Esophagus muscularis mucosa (tissue), 4 donors: ENCODE results near the gene BBS5. TPM values are rescaled to one million over a fixed set of nuclear protein-coding genes. Genes with fewer than 3 reads are reported as not detected.
"Not testable (repeated sequence)": the region's sequence is repeated elsewhere in the genome, so short reads cannot be mapped to it uniquely, and the experiment has no call there.

ENCODE experiments used
- DNase-seq: peaks from one replicate; pipeline ENCODE4 v3.0.0-alpha.2; 2017; ENCODE audit errors: extremely low spot score
- H3K27ac ChIP-seq, 4 donors: fragments of 200-600 bp; sonication (generic); replicated peaks in 1 of 4; 1 replicate in 3 of 4; 2 replicates in 1 of 4; pipeline ENCODE4 v1.5.1; 2016 to 2019; ENCODE audit warnings: mild to moderate bottlenecking in 1 of 4
- H3K27me3 ChIP-seq, 4 donors: fragments of 200-600 bp; sonication (generic); one replicate each; pipeline versions ENCODE4 v1.5.1 to v1.6.0; 2016 to 2019
- H3K36me3 ChIP-seq, 4 donors: fragments of 200-600 bp; sonication (generic); one replicate each; pipeline ENCODE4 v1.5.1; 2016 to 2019
- H3K4me1 ChIP-seq, 4 donors: fragments of 200-600 bp; sonication (generic); one replicate each; pipeline ENCODE4 v1.5.1; 2016 to 2019
- H3K4me3 ChIP-seq, 4 donors: fragments of 200-600 bp; sonication (generic); 1 replicate in 2 of 4; 2 replicates in 2 of 4; pipeline ENCODE4 v1.5.1; 2016 to 2019; ENCODE audit warnings: mild to moderate bottlenecking in 4 of 4, moderate library complexity in 1 of 4
- H3K9me3 ChIP-seq, 4 donors: fragments of 200-600 bp; sonication (generic); 1 replicate in 3 of 4; 2 replicates in 1 of 4; pipeline ENCODE4 v1.5.1; 2016 to 2019
- EP300 ChIP-seq: sonication (generic); formaldehyde crosslinking; IDR thresholded peaks from one replicate; pipeline ENCODE4 v1.6.1; 2017; ENCODE audit warnings: antibody characterized with exemption
- POLR2A ChIP-seq: fragments of 450-650 bp; IDR thresholded peaks from one replicate; pipeline ENCODE4 v1.6.1; 2017; ENCODE audit warnings: antibody characterized with exemption, moderate library complexity, mild to moderate bottlenecking, low read depth
- POLR2AphosphoS5 ChIP-seq, 2 donors: sonication (generic); formaldehyde crosslinking; IDR thresholded peaks; one replicate each; pipeline ENCODE4 v1.6.1; 2017; ENCODE audit warnings: antibody characterized with exemption in 2 of 2
- WGBS: methylation state at CpG from one replicate; pipeline ENCODE4 v1.1.5; 2018; 5-methylcytosine and 5-hydroxymethylcytosine counted together
- intact Hi-C: fragments of 100-400 bp; cut with DNase I; formaldehyde crosslinking; loops from one replicate; pipeline ENCODE4 v1.15.1; 2023
- total RNA-seq, 4 donors: library from RNA; depleted of rRNA; stranded (reverse); fragments of >200 nt; gene quantifications; one replicate each; pipeline versions ENCODE4 v1.1.0 to v1.2.1, GENCODE V29; 2016
- TF ChIP-seq, protein P1 (sequence below), 3 experiments: fragments of 200-600 bp in 2 of 3; fragments of 450-650 bp in 1 of 3; sonication (generic) in 2 of 3; IDR thresholded peaks; one replicate each; pipeline ENCODE4 v1.5.1; 2017 to 2019; ENCODE audit warnings: antibody characterized with exemption in 3 of 3, mild to moderate bottlenecking in 2 of 3, moderate library complexity in 1 of 3

The BBS5 gene
- total RNA-seq, 4 donors from 2014 or later, result 6.6 to 11.2 (median 7.9) TPM

DNA sequence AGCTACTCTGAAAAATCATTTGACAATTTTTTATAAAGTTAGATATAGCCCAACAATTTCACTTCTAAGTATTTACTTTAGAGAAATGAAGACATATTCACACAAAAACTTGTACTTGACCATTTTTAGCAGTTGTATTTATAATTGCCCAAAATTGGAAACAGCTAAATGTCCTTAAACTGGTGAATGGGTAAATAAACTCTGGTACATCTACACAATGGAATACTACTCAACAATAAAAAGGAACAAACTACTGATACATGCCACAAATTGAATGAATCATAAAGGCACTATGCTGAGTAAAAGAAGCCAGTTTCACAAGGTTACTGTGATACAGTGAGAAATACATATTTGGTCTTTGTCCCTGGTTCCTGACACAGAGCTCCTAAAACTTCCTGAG lies 32.8 kb upstream of the BBS5 start:
- Histone ChIP-seq H3K27ac (no peak overlapping the region), H3K4me1 (no peaks in the 10 kb centered on the region), H3K27me3 (peaks cover 0 to 4% (median 0%) of the 10 kb centered on the region in 4 donors), H3K9me3 (peaks cover 0 to 3% (median 0%) of the 10 kb centered on the region in 4 donors), H3K4me3 (no peak overlapping the region), H3K36me3 (no peaks in the 10 kb centered on the region)
- intact Hi-C loops, result no loop called here
- DNase-seq, result no peak
- TF ChIP-seq EP300 (no peak), POLR2A (no peak), POLR2AphosphoS5 (IDR thresholded peaks at IDR 0.05) (no peak)
- TF ChIP-seq, protein P1, sequence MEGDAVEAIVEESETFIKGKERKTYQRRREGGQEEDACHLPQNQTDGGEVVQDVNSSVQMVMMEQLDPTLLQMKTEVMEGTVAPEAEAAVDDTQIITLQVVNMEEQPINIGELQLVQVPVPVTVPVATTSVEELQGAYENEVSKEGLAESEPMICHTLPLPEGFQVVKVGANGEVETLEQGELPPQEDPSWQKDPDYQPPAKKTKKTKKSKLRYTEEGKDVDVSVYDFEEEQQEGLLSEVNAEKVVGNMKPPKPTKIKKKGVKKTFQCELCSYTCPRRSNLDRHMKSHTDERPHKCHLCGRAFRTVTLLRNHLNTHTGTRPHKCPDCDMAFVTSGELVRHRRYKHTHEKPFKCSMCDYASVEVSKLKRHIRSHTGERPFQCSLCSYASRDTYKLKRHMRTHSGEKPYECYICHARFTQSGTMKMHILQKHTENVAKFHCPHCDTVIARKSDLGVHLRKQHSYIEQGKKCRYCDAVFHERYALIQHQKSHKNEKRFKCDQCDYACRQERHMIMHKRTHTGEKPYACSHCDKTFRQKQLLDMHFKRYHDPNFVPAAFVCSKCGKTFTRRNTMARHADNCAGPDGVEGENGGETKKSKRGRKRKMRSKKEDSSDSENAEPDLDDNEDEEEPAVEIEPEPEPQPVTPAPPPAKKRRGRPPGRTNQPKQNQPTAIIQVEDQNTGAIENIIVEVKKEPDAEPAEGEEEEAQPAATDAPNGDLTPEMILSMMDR (IDR thresholded peaks at IDR 0.05), result no peak

DNA sequence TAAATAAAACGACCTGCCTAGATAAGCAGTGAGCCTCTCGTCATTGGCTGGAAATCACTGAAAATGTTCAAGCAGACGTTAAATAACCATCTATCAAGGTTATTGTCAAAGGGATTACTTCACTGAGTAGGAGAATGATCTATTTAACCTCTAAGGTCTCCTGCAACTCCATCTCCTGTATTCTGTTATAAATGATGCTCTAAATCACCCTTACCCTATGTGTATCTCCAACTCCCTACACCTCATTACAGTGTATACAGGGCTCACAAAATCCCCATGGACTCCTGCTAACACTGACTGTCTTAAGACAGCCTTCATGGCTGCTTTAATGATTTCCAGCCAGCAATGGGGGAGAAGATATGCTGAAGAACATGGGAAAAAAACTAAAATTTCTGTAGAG lies 31.0 kb upstream of the BBS5 start:
- intact Hi-C loops, result no loop called here
- no peak for DNase-seq
- Histone ChIP-seq H3K27ac (no peak overlapping the region), H3K27me3 (no peaks in the 10 kb centered on the region), H3K4me3 (no peak overlapping the region), H3K4me1 (no peaks in the 10 kb centered on the region), H3K36me3 (no peaks in the 10 kb centered on the region), H3K9me3 (peaks cover 0 to 3% (median 0%) of the 10 kb centered on the region in 4 donors)
- WGBS, result 34% methylated on average over 3 of the region's 3 CpGs
- TF ChIP-seq EP300 (no peak), POLR2AphosphoS5 (IDR thresholded peaks at IDR 0.05) (no peak), POLR2A (no peak)
- TF ChIP-seq, protein P1 (IDR thresholded peaks at IDR 0.05), result no peak

DNA sequence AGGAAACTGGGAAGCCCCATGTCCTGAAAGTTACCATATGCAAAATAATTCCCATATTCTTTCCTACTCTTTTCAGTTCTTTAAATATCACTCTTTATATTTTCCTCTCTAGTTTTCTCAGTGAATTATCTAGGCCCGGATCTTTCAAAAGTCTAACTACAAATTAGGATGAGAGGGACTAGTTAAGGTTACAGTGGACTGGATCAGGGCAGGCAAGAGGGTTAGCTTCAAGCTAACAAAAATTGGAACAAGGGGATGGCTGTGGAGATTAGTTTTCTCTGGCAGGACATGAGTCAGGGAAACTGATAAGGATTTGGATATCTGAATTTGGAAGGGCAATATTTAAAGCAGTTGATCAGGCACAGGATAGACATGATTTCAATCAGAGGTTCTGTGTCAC lies 30.4 kb upstream of the BBS5 start:
- Histone ChIP-seq H3K4me1 (no peaks in the 10 kb centered on the region), H3K27me3 (no peaks in the 10 kb centered on the region), H3K4me3 (no peak overlapping the region), H3K9me3 (peaks cover 0 to 3% (median 0%) of the 10 kb centered on the region in 4 donors), H3K27ac (no peak overlapping the region), H3K36me3 (no peaks in the 10 kb centered on the region)
- intact Hi-C loops, result no loop called here
- 93% methylated on average over 1 of the region's 1 CpG for WGBS
- DNase-seq, result no peak
- TF ChIP-seq POLR2A, result no peak
- no peak for TF ChIP-seq EP300
- TF ChIP-seq POLR2AphosphoS5 (IDR thresholded peaks at IDR 0.05), result no peak
- TF ChIP-seq, protein P1 (IDR thresholded peaks at IDR 0.05), result no peak

DNA sequence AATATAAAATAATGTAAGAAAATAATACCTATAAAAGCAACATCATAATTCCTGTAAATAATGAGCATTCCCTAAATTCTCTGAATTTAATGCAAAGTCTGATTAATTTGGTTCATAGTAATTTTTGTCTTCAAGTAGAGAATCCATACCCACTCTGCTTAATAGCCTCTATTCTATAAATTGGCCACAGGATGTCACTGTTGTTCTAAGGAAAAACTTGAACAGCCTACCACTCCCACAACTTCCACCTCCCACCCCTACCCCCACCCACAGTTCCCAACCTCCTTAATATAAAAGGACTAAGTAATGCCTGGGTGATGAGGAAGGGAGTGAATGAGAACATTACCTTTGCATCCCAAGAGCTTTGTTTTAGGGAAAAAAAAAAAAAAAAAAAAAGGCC lies 27.2 kb upstream of the BBS5 start:
- H3K4me3 ChIP-seq, result no peak overlapping the region
- H3K9me3 ChIP-seq, result no peaks in the 10 kb centered on the region
- H3K36me3 ChIP-seq, result no peaks in the 10 kb centered on the region
- no peak for DNase-seq
- H3K27me3 ChIP-seq, result no peaks in the 10 kb centered on the region
- no peaks in the 10 kb centered on the region for H3K4me1 ChIP-seq
- intact Hi-C loops, result no loop called here
- TF ChIP-seq, protein P1 (IDR thresholded peaks at IDR 0.05), result peak; percentile 19 to 51 (median 27)
- TF ChIP-seq POLR2AphosphoS5 (IDR thresholded peaks at IDR 0.05), result no peak
- no peak overlapping the region for H3K27ac ChIP-seq

DNA sequence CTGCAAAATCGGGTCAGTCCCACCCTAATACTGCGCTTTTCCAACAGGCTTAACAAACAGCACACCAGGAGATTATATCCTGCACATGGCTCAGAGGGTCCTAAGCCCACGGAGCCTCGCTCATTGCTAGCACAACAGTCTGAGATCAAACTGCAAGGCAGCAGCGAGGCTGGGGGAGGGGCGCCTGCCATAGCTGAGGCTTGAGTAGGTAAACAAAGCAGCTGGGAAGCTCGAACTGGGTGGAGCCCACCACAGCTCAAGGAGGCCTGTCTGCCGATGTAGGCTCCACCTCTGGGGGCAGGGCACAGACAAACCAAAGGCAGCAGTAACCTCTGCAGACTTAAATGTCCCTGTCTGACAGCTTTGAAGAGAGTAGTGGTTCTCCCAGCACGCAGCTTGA lies 26.2 kb upstream of the BBS5 start:
- 88% methylated on average over 7 of the region's 9 CpGs for WGBS
- H3K9me3 ChIP-seq, intact Hi-C loops, H3K4me1 ChIP-seq, H3K4me3 ChIP-seq, H3K27me3 ChIP-seq, H3K36me3 ChIP-seq, DNase-seq, H3K27ac ChIP-seq: not testable (repeated sequence)
